B cell (primary cell): ENCODE results near the gene MAP2K1. TPM values are rescaled to one million over a fixed set of nuclear protein-coding genes. Genes with fewer than 3 reads are reported as not detected.

ENCODE experiments used
- ATAC-seq: fragments of 200-7000 bp; cut with Tn5 transposase; one replicate; pipeline ENCODE4 v1.10.0; 2021; ENCODE audit warnings: low read depth, mild to moderate bottlenecking, moderate number of reproducible peaks, moderate library complexity
- CTCF ChIA-PET: fragments of 350-600 bp; sonication (Branson Sonifier 250); formaldehyde crosslinking; loops from one replicate; lab custom pipeline; 2021; ENCODE audit warnings: antibody characterized with exemption, inconsistent platforms; lab: Charles Lee
- POLR2A ChIA-PET: fragments of 350-600 bp; sonication (Branson Sonifier 250); formaldehyde crosslinking; loops from one replicate; lab custom pipeline; 2021; ENCODE audit warnings: antibody characterized with exemption; lab: Charles Lee
- DNase-seq: peaks from one replicate; pipeline ENCODE4 v3.0.0; 2013
- H2AFZ ChIP-seq: 2 replicates; pipeline ENCODE4 v1.6.1; 2012; ENCODE audit warnings: mild to moderate bottlenecking, low read depth, low read length; ENCODE audit not compliant: insufficient read depth, poor library complexity, severe bottlenecking
- H3K27ac ChIP-seq, 2 donors: 1 replicate in 1 of 2; 2 replicates in 1 of 2; pipeline ENCODE4 v1.5.1; 2012 to 2013; ENCODE audit warnings: low read length in 2 of 2, mild to moderate bottlenecking in 2 of 2, moderate library complexity in 1 of 2
- H3K27me3 ChIP-seq, 4 experiments: fragments of 200-600 bp in 1 of 4; sonication (generic) in 1 of 4; replicated peaks in 1 of 4; 1 replicate in 2 of 4; 2 replicates in 2 of 4; pipeline versions ENCODE4 v1.6.1 to v1.7.0; 2013 to 2016; ENCODE audit warnings: low read length in 3 of 4, mild to moderate bottlenecking in 2 of 4, mixed read lengths in 1 of 4, moderate library complexity in 1 of 4; ENCODE audit not compliant: insufficient read depth in 4 of 4, control insufficient read depth in 3 of 4; ENCODE audit errors: control extremely low read depth in 1 of 4
- H3K36me3 ChIP-seq, 2 experiments: replicated peaks in 1 of 2; 1 replicate in 1 of 2; 2 replicates in 1 of 2; pipeline versions ENCODE4 v1.6.1 to v1.7.1; 2013; ENCODE audit warnings: low read length in 1 of 2; ENCODE audit not compliant: insufficient read depth in 2 of 2, control insufficient read depth in 1 of 2; ENCODE audit errors: control extremely low read depth in 1 of 2, extremely low read depth in 1 of 2
- H3K4me1 ChIP-seq, 2 donors: fragments of 200-600 bp in 1 of 2; sonication (generic) in 1 of 2; 1 replicate in 1 of 2; 2 replicates in 1 of 2; pipeline versions ENCODE4 v1.5.1 to v1.6.1; 2013 to 2017; ENCODE audit warnings: low read length in 2 of 2; ENCODE audit not compliant: control insufficient read depth in 2 of 2, insufficient read depth in 2 of 2
- H3K4me2 ChIP-seq: replicated peaks from 2 replicates; pipeline ENCODE3; 2012; ENCODE audit warnings: mild to moderate bottlenecking, low read depth, low read length; ENCODE audit not compliant: poor library complexity, severe bottlenecking
- H3K4me3 ChIP-seq, 5 experiments: fragments of 200-600 bp in 1 of 5; sonication (generic) in 1 of 5; 1 replicate in 3 of 5; 2 replicates in 2 of 5; pipeline versions ENCODE4 v1.5.1 to v1.7.0; 2011 to 2016; ENCODE audit warnings: low read length in 4 of 5, mild to moderate bottlenecking in 4 of 5, low read depth in 2 of 5, control low read depth in 1 of 5, moderate library complexity in 1 of 5; ENCODE audit not compliant: insufficient read depth in 1 of 5; ENCODE audit errors: control extremely low read depth in 1 of 5, extremely low read depth in 1 of 5
- H3K79me2 ChIP-seq: fragments of 200-600 bp; sonication (generic); one replicate; pipeline ENCODE4 v1.6.0; 2016; ENCODE audit warnings: low read length; ENCODE audit not compliant: control insufficient read depth, insufficient read depth
- H3K9ac ChIP-seq: fragments of 200-600 bp; sonication (generic); 2 replicates; pipeline ENCODE4 v1.6.1; 2017; ENCODE audit warnings: mild to moderate bottlenecking, low read length, moderate library complexity
- H3K9me3 ChIP-seq, 3 donors: one replicate each; pipeline versions ENCODE4 v1.6.1 to v1.7.1; 2013; ENCODE audit warnings: low read length in 2 of 3; ENCODE audit not compliant: control insufficient read depth in 2 of 3, insufficient read depth in 1 of 3; ENCODE audit errors: control extremely low read depth in 1 of 3
- H4K20me1 ChIP-seq: 2 replicates; pipeline ENCODE4 v1.6.0; 2012; ENCODE audit warnings: mild to moderate bottlenecking, low read length; ENCODE audit not compliant: insufficient read depth, control insufficient read depth, poor library complexity, severe bottlenecking
- H3K27ac Mint-ChIP-seq: one replicate; pipeline ENCODE4 v1.8.0; 2021; ENCODE audit warnings: mixed read lengths
- H3K27me3 Mint-ChIP-seq: one replicate; pipeline ENCODE4 v1.8.0; 2021; ENCODE audit warnings: mixed read lengths
- H3K4me1 Mint-ChIP-seq: one replicate; pipeline ENCODE4 v1.8.0; 2021; ENCODE audit warnings: mixed read lengths
- H3K4me3 Mint-ChIP-seq: one replicate; pipeline ENCODE4 v1.8.0; 2021; ENCODE audit warnings: mixed read lengths
- H3K9me3 Mint-ChIP-seq: one replicate; pipeline ENCODE4 v1.8.0; 2022; ENCODE audit warnings: mixed read lengths; ENCODE audit not compliant: insufficient read depth
- CTCF ChIP-seq: fragments of 200-600 bp; IDR thresholded peaks from one replicate; pipeline ENCODE4 v1.8.0; 2022; ENCODE audit warnings: antibody characterized with exemption, mild to moderate bottlenecking
- EZH2 ChIP-seq: IDR thresholded peaks from 2 replicates; pipeline ENCODE4 v1.6.1; 2012; ENCODE audit warnings: borderline replicate concordance, low read depth, mild to moderate bottlenecking, moderate library complexity, low read length; ENCODE audit not compliant: insufficient read depth, poor library complexity, severe bottlenecking
- WGBS: methylation state at CpG from one replicate; pipeline ENCODE4 v1.1.5; 2013; ENCODE audit warnings: missing lambda C conversion rate; ENCODE audit not compliant: insufficient coverage; 5-methylcytosine and 5-hydroxymethylcytosine counted together
- intact Hi-C: fragments of 100-400 bp; cut with micrococcal nuclease; formaldehyde crosslinking; loops from one replicate; pipeline ENCODE4 v1.10.0; 2022
- polyA plus RNA-seq: library from polyadenylated mRNA; depleted of rRNA; stranded (reverse); fragments of >200 nt; gene quantifications from 2 replicates; pipeline ENCODE4 v1.2.3, GENCODE V29; 2012
- total RNA-seq, 2 donors: library from RNA; stranded (reverse); fragments of 120-200 nt in 1 of 2; gene quantifications; 1 replicate in 1 of 2; 2 replicates in 1 of 2; pipeline versions ENCODE4 v1.2.3 to v1.2.4, GENCODE V29; 2013 to 2022

The MAP2K1 gene
- total and polyA plus RNA-seq, 2 donors (not counting 1 experiment from before 2014, with no cell fraction given), result 21.6 to 52.3 TPM

GRCh38 chr15:66494262-66494661, 107.5 kb downstream of the MAP2K1 start:
- no peaks in the 10 kb centered on the region for H3K27me3 ChIP-seq
- TF ChIP-seq EZH2 (no peak), CTCF (no peak)
- peaks cover 8% of the 10 kb centered on the region for H4K20me1 ChIP-seq
- no CpG with 5 or more reads among the region's 2 CpGs for whole genome bisulfite sequencing
- H3K27me3 Mint-ChIP-seq, result no peaks in the 10 kb centered on the region
- peaks cover 21% of the 10 kb centered on the region for H3K4me1 Mint-ChIP-seq
- no peak overlapping the region for H3K9ac ChIP-seq
- no peak for ATAC-seq
- no peak overlapping the region for H3K4me3 Mint-ChIP-seq
- H2AFZ ChIP-seq, result no peak overlapping the region
- no peaks in the 10 kb centered on the region for H3K9me3 Mint-ChIP-seq
- peaks cover 19 to 74% of the 10 kb centered on the region in 2 experiments for H3K36me3 ChIP-seq
- ChIA-PET POLR2A (interaction anchor here (0.5 kb wide), 1 partner anchor 220 kb away, joined by 3 read pairs; no protein-coding TSS in a partner anchor), CTCF (interaction anchor here (1.2 kb wide), 1 partner anchor 13 kb away, joined by 3 read pairs; no protein-coding TSS in a partner anchor)
- H3K4me2 ChIP-seq, result no peak overlapping the region
- H3K9me3 ChIP-seq, result no peaks in the 10 kb centered on the region
- H3K79me2 ChIP-seq, result peaks cover 24% of the 10 kb centered on the region
- no peak for DNase-seq
- no peak overlapping the region for H3K4me3 ChIP-seq
- H3K27ac ChIP-seq, result peak overlapping the region in 1 of 2 donors; percentile 54
- peaks cover 14 to 23% of the 10 kb centered on the region in 2 donors for H3K4me1 ChIP-seq
- peak overlapping the region; percentile 5 for H3K27ac Mint-ChIP-seq
- intact Hi-C loops, result loop anchor here (10.0 kb wide), 1 partner anchor 959 kb away; the partner anchor contains the start of gene HACD3

- H3K9ac ChIP-seq, result peak overlapping the region; percentile 95
- WGBS, result 18% methylated on average over 14 of the region's 17 CpGs
- ATAC-seq (peak; percentile 19), DNase-seq (no peak)
- H3K4me3 Mint-ChIP-seq, result peak overlapping the region; percentile 94
- peaks cover 14% of the 10 kb centered on the region for H4K20me1 ChIP-seq
- peak overlapping the region; percentile 82 for H3K4me2 ChIP-seq
- no peaks in the 10 kb centered on the region for H3K9me3 ChIP-seq
- peaks cover 30% of the 10 kb centered on the region for H3K79me2 ChIP-seq
- H3K27ac ChIP-seq, result peak overlapping the region; percentile 95 to 96
- peaks cover 11 to 75% of the 10 kb centered on the region in 2 experiments for H3K36me3 ChIP-seq
- peak overlapping the region; percentile 88 to 94 (median 89) for H3K4me3 ChIP-seq
- no peaks in the 10 kb centered on the region for H3K9me3 Mint-ChIP-seq
- ChIA-PET POLR2A (interaction anchor here (0.6 to 2.3 kb wide), 3 partner anchors 34 to 165 kb away, joined by 4 to 6 read pairs (median 6); partner anchors contain the start of gene MAP2K1), CTCF (interaction anchor here (0.7 to 5.2 kb wide), 20 partner anchors 10 to 948 kb away, joined by 3 to 89 read pairs (median 4); partner anchors contain the start of genes DIS3L, MAP2K1 and TIPIN)
- peaks cover 28% of the 10 kb centered on the region for H3K4me1 Mint-ChIP-seq
- intact Hi-C loops, result loop anchor here (1.0 to 10.0 kb wide), 7 partner anchors 8 to 1365 kb away; partner anchors contain the start of genes DIS3L, HACD3, MAP2K1 and PDCD7
- H2AFZ ChIP-seq, result peak overlapping the region; percentile 87
- no peaks in the 10 kb centered on the region for H3K27me3 ChIP-seq
- peak overlapping the region; percentile 93 for H3K27ac Mint-ChIP-seq
- H3K4me1 ChIP-seq, result peaks cover 14 to 23% of the 10 kb centered on the region in 2 donors
- no peaks in the 10 kb centered on the region for H3K27me3 Mint-ChIP-seq
- TF ChIP-seq CTCF, result no peak
- TF ChIP-seq EZH2, result no peak
These were observed 110.3 kb downstream of the MAP2K1 start for GRCh38 chr15:66496951-66497501.
